Immature natural killer cell (primary cell): ENCODE measurements around the gene EIF4H. TPM values are rescaled to one million over a fixed set of nuclear protein-coding genes. Genes with fewer than 3 reads are reported as not detected.

ENCODE experiments used
- polyA plus RNA-seq, 3 donors: library from polyadenylated mRNA; unstranded; fragments of 300-500 nt; fragmentation: Illumina TruSeq; gene quantifications; one replicate each; pipeline ENCODE4 v1.2.3, GENCODE V29; 2021

The EIF4H gene
- polyA plus RNA-seq, 3 donors from 2014 or later = 177 to 278 (median 246) TPM

Other genes with a start within 250 kb of the EIF4H start
- not detected for gene ELN, start 146.2 kb upstream of the EIF4H start, polyA plus RNA-seq
- gene LIMK1, start 90.6 kb upstream of the EIF4H start, polyA plus RNA-seq = 10 to 100 TPM in 2 of 3 donors, 1 to 10 TPM in 1; 8.2 to 38.1 (median 18.8) TPM
- gene LAT2, start 35.6 kb downstream of the EIF4H start, polyA plus RNA-seq = 100 to 1,000 TPM; 231 to 266 (median 256) TPM
- 10 to 100 TPM; 48.1 to 79.5 (median 63.0) TPM for gene RFC2, start 80.0 kb downstream of the EIF4H start, polyA plus RNA-seq
- 1 to 10 TPM in 1 of 3 donors, under 1 TPM in 1, not detected in 1; 0.51 to 1.6 TPM for gene CLIP2, start 115.1 kb downstream of the EIF4H start, polyA plus RNA-seq